MM.1S (cell line): ENCODE data around the gene NUMA1.

Experiments
- DNase-seq: peaks from one replicate; pipeline ENCODE4 v3.0.0-alpha.2; 2015
- H2AFZ ChIP-seq: fragments of 300-600 bp; sonication (generic); 2 replicates; pipeline ENCODE4 v1.6.0; 2016; ENCODE audit warnings: antibody characterized with exemption, low read length
- H3F3A ChIP-seq: fragments of 300-600 bp; sonication (generic); 2 replicates; pipeline ENCODE4 v1.6.1; 2016; ENCODE audit warnings: mild to moderate bottlenecking, antibody characterized with exemption, low read length, moderate library complexity, mixed read lengths; ENCODE audit not compliant: insufficient read depth
- H3K27ac ChIP-seq: fragments of 300-600 bp; sonication (generic); 2 replicates; pipeline ENCODE4 v1.5.1; 2016; ENCODE audit warnings: mild to moderate bottlenecking, low read length
- H3K27me3 ChIP-seq: fragments of 300-600 bp; sonication (generic); replicated peaks from 2 replicates; pipeline ENCODE4 v1.6.0; 2016; ENCODE audit warnings: low read length; ENCODE audit not compliant: insufficient read depth
- H3K36me3 ChIP-seq: fragments of 300-600 bp; sonication (generic); replicated peaks from 2 replicates; pipeline ENCODE4 v1.6.1; 2016; ENCODE audit warnings: mild to moderate bottlenecking, low read length, mixed read lengths; ENCODE audit not compliant: insufficient read depth
- H3K4me1 ChIP-seq: fragments of 300-600 bp; sonication (generic); 2 replicates; pipeline ENCODE4 v1.6.1; 2016; ENCODE audit warnings: low read length, mixed read lengths
- H3K4me2 ChIP-seq: fragments of 300-600 bp; sonication (generic); 2 replicates; pipeline ENCODE4 v1.6.0; 2016; ENCODE audit warnings: low read depth, low read length
- H3K4me3 ChIP-seq: fragments of 300-600 bp; sonication (generic); 2 replicates; pipeline ENCODE4 v1.5.1; 2016; ENCODE audit warnings: low read length, mixed read lengths
- H3K79me2 ChIP-seq: fragments of 300-600 bp; sonication (generic); 2 replicates; pipeline ENCODE4 v1.6.1; 2016; ENCODE audit warnings: mixed run types, low read length, mixed read lengths
- H3K9ac ChIP-seq: fragments of 300-600 bp; sonication (generic); 2 replicates; pipeline ENCODE4 v1.6.1; 2016; ENCODE audit warnings: low read length, mixed read lengths
- H3K9me2 ChIP-seq: fragments of 300-600 bp; sonication (generic); replicated peaks from 2 replicates; pipeline ENCODE4 v1.6.1; 2016; ENCODE audit warnings: mild to moderate bottlenecking, low read length, mixed read lengths; ENCODE audit not compliant: insufficient read depth
- H3K9me3 ChIP-seq: fragments of 300-600 bp; sonication (generic); replicated peaks from 2 replicates; pipeline ENCODE4 v1.6.1; 2016; ENCODE audit warnings: mild to moderate bottlenecking, low read length, mixed read lengths; ENCODE audit not compliant: insufficient read depth
- H4K20me1 ChIP-seq: fragments of 300-600 bp; sonication (generic); 2 replicates; pipeline ENCODE4 v1.6.1; 2016; ENCODE audit warnings: mild to moderate bottlenecking, low read length, moderate library complexity, mixed read lengths; ENCODE audit not compliant: insufficient read depth
- CTCF ChIP-seq: fragments of 300-600 bp; sonication (generic); IDR thresholded peaks from 2 replicates; pipeline ENCODE4 v1.5.1; 2016; ENCODE audit warnings: antibody characterized with exemption, low read length, mixed read lengths
- EZH2 ChIP-seq: fragments of 300-600 bp; sonication (generic); optimal IDR thresholded peaks from 2 replicates; pipeline ENCODE3; 2017; ENCODE audit warnings: low read depth, mild to moderate bottlenecking, antibody characterized with exemption, low read length, mixed read lengths
- EZH2phosphoT487 ChIP-seq: fragments of 300-600 bp; sonication (generic); IDR thresholded peaks from 2 replicates; pipeline ENCODE4 v1.6.1; 2018; ENCODE audit warnings: antibody characterized with exemption, low read length

The NUMA1 gene

GRCh38 chr11:72001285-72001684 is 79.1 kb downstream of the NUMA1 start:
- Histone ChIP-seq H3K9me2 (no peaks in the 10 kb centered on the region), H3K9ac (no peak overlapping the region), H2AFZ (no peak overlapping the region), H3K9me3 (no peaks in the 10 kb centered on the region), H3K4me2 (no peak overlapping the region), H3K27ac (no peak overlapping the region), H3F3A (no peaks in the 10 kb centered on the region), H3K27me3 (no peaks in the 10 kb centered on the region), H3K36me3 (no peaks in the 10 kb centered on the region), H4K20me1 (no peaks in the 10 kb centered on the region), H3K4me3 (no peak overlapping the region), H3K79me2 (no peaks in the 10 kb centered on the region), H3K4me1 (no peaks in the 10 kb centered on the region)
- TF ChIP-seq EZH2 (no peak), EZH2phosphoT487 (no peak), CTCF (no peak)
- DNase-seq, result no peak

GRCh38 chr11:72000202-72000867 is 80.0 kb downstream of the NUMA1 start:
- no peak overlapping the region for H2AFZ ChIP-seq
- H3K27ac ChIP-seq, result no peak overlapping the region
- DNase-seq, result no peak
- no peak overlapping the region for H3K4me3 ChIP-seq
- no peaks in the 10 kb centered on the region for H3K27me3 ChIP-seq
- H3K4me2 ChIP-seq, result no peak overlapping the region
- no peaks in the 10 kb centered on the region for H3K9me2 ChIP-seq
- no peak overlapping the region for H3K9ac ChIP-seq
- H3K9me3 ChIP-seq, result no peaks in the 10 kb centered on the region
- H3K36me3 ChIP-seq, result no peaks in the 10 kb centered on the region
- TF ChIP-seq EZH2phosphoT487 (no peak), EZH2 (no peak), CTCF (no peak)
- no peaks in the 10 kb centered on the region for H3K79me2 ChIP-seq
- H3K4me1 ChIP-seq, result no peaks in the 10 kb centered on the region
- no peaks in the 10 kb centered on the region for H3F3A ChIP-seq
- H4K20me1 ChIP-seq, result no peaks in the 10 kb centered on the region

DNA sequence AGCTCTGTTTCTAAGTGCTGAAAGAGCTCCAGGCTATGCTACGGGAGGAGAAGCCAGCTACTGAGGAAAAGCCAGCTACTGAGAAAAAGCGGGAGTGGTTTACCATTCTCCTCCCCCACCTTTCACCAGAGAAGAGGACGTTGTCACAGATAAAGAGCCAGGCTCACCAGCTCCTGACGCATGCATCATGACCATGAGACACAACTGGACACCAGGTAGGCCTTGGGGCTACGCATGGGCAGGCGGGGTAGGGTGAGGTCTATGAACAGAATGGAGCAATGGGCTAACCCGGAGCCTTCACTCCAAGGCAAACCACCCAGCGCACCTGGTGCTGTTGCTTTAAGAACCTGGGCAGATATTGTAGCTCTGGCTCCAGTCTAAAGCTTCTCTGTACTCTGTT is 80.5 kb downstream of the NUMA1 start:
- no peak overlapping the region for H3K4me2 ChIP-seq
- TF ChIP-seq EZH2 (no peak), CTCF (no peak), EZH2phosphoT487 (no peak)
- H3K36me3 ChIP-seq, result no peaks in the 10 kb centered on the region
- H3K27ac ChIP-seq, result no peak overlapping the region
- no peaks in the 10 kb centered on the region for H3K9me3 ChIP-seq
- H3K4me1 ChIP-seq, result no peaks in the 10 kb centered on the region
- DNase-seq, result no peak
- H4K20me1 ChIP-seq, result no peaks in the 10 kb centered on the region
- no peaks in the 10 kb centered on the region for H3K9me2 ChIP-seq
- no peak overlapping the region for H3K4me3 ChIP-seq
- H2AFZ ChIP-seq, result no peak overlapping the region
- no peak overlapping the region for H3K9ac ChIP-seq
- no peaks in the 10 kb centered on the region for H3F3A ChIP-seq
- H3K79me2 ChIP-seq, result no peaks in the 10 kb centered on the region
- no peaks in the 10 kb centered on the region for H3K27me3 ChIP-seq
